Measurements from ENCODE around the gene INSRR.

The INSRR gene

GRCh38 chr1:156893048-156893953, 34.4 kb upstream of the INSRR start, which contains the start of gene PEAR1:
Gene PEAR1 (plus strand): TSS chr1:156893718. CDS start chr1:156903927, 10,209 bp downstream.
- no peak for DNase-seq

- DNase-seq = peak; percentile 91
Observed at GRCh38 chr1:156892190-156893047, 33.5 kb upstream of the INSRR start.

DNA sequence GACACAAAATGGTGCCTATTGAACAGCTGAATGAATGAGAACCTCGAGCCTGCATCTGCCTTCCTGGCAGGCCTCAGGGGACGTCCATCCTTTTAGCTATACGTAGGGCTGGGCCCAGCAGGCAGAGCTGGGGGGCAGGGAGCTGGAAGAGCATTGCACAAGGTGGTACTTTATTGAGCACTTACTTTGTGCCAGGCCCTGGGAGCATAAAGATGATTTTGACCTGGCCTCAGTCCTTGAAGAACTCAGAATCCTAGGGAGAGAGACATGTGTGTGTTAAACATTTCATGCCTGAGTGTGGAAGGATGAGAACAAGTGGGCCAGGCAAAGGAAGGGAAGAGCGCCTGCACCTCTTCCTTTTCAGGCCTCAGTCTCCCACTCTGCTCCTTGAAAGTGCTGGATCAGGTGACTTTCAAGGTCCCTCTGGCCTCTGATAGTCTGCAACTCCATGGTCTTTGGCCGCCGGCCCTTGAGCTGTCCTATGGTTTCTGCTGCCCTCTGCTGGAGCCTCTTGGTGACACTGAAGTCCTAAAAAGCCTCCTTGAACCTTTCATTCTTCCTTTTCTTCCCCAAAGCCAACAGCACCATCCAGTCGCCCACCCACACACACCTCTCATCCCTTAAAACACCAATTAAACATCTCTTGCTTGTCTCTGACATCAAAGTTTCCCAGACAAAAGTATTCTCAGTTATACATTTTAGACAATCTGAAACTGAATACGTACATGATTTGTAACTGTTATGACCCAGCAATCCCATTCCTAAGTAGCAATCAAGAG, 31.1 kb upstream of the INSRR start:
- peak; percentile 68 for DNase-seq

DNA sequence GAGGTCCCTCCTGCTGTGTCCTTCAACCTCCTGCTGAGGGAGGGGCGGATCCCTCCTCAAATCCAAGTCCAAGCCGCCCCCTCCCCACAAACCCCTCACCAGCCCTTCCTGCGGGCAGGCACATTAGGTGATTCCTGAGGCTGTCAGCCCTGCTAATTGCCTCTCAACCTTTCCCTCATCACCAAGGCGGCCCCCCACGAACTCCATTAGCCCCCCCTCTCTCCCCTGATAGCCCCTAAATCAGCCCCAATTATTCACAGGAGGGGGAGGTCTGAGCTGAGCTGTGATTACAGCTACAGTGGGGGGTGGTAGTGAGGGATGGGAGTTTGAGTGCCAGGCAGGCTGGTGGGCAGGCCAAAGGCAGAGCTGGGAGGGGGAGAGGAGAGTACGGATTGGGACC, 28.8 kb upstream of the INSRR start:
- DNase-seq = no peak

- DNase-seq = no peak
Observed at GRCh38 chr1:156887317-156887716, 28.4 kb upstream of the INSRR start.

- no peak for DNase-seq
Observed at GRCh38 chr1:156886583-156887281, 27.8 kb upstream of the INSRR start.

DNA sequence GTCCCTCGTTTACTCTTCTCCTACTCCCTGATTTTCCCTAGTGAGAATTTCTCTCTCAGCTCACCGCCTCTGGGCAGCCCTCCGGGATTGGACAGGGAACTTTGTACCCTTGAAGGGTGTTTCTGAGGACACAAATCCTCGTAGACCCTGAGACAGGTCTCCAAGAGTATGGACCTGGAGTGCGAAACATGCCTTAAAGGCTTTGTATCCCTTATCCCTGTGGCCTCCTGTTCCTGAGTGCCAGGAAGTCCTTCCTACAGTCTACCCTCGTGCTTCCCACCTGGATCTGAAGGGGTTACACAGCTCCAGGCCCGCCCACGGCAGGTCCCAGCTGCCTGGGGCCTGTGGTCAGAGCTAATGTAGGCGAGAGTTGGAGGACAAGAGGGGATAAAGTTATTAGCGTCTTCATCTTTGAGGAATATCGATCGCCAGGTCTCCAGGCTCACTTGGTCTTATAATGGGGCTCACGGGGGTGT, 27.0 kb upstream of the INSRR start:
- DNase-seq = no peak

GRCh38 chr1:156885314-156885713, 26.4 kb upstream of the INSRR start:
- no peak for DNase-seq

DNA sequence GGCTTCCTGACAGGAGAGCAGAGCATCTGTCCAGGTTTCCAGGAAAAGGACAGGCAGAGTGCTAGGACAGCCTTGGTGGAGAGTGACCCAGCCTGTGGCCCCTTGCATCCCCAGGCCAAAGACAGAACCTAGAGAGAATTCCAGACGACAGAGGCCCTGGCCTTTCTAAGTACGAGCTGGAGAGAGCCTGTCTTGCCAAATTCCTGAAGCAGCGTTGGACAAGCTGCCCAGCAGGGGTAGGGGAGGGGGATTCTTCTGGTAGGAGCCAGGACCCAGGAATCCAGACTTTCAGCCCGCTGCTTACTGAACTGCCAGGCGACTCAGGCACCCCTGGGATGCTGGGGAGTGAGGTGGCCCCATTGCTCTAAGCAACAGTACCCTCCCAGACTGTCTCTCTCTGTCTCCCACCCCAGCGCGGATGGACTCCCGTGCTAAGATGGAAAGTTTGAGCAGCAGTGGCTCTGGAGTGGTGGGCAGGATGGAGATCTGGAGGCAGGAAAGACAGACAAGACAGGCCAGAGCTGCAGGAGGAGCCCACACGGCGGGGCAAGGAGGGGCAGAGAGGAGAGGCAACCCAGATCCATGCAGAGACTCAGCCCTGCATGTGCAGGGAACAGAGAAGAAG, 25.8 kb upstream of the INSRR start:
- no peak for DNase-seq

DNA sequence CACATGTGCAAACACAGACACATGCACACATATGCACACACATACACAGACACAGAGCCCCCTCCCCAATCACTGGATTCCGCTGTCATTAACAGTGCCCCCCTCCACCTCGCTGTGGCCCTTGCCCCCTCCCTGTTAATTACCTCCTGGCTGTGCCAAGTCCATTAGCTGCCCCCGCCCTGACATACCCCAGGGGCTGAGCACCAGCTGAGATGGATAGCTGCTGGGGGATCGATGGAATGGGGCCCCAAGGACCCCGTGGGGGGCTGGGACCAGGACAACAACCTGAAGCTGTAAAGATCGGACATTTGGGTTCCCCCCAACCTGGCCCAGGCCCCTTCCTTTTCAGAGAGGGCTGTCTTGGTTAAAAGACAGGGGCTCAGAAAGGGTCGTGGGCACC, 25.0 kb upstream of the INSRR start:
- no peak for DNase-seq

- no peak for DNase-seq
Observed at GRCh38 chr1:156882543-156882942, 23.6 kb upstream of the INSRR start.

DNA sequence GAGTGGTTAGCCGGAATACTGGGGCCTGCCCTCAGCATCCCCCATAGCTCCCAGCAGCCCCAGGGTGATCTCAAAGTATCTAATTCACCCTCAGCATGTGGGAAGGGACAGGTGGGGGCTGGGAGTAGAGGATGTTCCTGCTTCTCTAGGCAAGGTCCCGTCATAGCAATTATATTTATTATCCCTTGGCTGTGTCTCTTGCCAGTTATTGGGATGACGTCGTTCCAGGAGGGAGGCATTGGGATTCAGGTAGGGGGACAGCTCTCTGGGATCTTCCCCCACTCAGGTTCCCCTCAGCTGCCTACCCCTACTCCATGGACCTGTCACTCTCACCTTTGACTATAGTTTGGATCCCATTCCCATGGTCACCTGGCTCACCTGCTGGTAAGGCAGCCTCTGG, 22.7 kb upstream of the INSRR start:
- DNase-seq = no peak

- no peak for DNase-seq
Observed at GRCh38 chr1:156881101-156881500, 22.2 kb upstream of the INSRR start.

- no peak for DNase-seq
Observed at GRCh38 chr1:156880473-156880872, 21.6 kb upstream of the INSRR start.

DNA sequence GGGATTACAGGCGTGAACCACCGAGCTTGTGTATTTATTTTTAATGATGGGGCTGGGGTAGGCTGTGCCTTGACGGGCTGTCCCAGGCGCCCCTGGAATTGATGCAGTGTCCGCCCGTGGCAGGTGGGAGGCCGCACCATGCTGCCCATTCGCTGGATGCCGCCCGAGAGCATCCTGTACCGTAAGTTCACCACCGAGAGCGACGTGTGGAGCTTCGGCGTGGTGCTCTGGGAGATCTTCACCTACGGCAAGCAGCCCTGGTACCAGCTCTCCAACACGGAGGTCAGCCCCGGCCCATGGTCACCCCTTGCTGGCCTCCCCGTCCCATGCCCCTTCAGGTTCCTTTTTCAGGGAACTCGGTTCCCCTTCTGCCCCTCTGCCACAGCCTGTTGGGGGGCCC, 21.0 kb upstream of the INSRR start:
- DNase-seq = no peak

- DNase-seq = no peak
Observed at GRCh38 chr1:156877433-156878170, 18.7 kb upstream of the INSRR start.

DNA sequence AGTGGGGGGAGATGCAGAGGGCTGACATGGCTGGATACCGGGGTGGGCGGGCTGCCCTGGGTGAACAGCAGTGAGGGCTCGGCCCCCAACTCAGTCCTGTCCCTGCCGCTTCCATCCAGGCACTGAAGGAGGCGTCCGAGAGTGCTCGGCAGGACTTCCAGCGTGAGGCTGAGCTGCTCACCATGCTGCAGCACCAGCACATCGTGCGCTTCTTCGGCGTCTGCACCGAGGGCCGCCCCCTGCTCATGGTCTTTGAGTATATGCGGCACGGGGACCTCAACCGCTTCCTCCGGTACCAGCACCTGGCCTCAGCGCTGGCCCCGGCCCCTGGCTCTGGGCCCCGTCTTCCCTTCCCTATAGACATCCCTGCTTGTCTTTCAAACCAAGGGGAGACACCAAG, 17.4 kb upstream of the INSRR start:
- no peak for DNase-seq

DNA sequence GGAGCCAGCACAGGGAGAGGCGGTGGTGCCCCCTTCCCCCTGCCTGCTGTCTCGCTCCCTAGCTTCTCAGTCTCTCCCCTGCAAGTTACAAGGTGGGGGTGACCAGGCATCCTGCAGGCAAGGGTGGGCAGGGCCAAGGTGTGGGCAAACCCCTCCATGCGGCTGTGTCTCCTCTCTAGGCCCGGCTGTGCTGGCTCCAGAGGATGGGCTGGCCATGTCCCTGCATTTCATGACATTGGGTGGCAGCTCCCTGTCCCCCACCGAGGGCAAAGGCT, 16.4 kb upstream of the INSRR start:
- no peak for DNase-seq

GRCh38 chr1:156874572-156875340, 15.8 kb upstream of the INSRR start:
- no peak for DNase-seq

DNA sequence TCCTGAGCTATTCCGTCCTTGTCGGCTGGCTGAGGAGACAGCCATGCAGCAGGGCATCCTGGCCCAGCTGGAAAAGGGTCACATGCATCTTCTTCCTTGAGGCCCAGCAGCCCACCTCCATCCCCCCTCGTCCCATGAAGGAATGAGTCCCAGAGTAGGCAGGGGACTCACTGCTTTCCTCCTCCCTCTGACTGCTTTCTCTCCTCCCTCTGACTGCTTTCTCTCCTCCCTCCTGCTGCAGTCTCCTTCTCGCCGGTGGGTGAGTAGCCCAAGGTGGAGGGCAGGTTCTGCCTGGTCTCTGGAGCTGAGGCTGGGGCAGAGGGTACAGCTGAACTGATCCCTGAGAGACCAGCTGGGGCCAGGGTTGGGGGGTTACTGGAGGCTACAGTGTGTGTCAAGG, 15.2 kb upstream of the INSRR start:
- no peak for DNase-seq

DNA sequence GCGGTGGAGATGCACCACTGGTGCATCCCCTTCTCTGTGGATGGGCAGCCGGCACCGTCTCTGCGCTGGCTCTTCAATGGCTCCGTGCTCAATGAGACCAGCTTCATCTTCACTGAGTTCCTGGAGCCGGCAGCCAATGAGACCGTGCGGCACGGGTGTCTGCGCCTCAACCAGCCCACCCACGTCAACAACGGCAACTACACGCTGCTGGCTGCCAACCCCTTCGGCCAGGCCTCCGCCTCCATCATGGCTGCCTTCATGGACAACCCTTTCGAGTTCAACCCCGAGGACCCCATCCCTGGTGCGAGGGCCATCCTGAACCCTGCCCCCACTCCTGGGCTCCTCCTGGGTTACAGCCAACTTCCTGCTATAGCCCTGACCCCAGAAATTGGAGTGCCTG, 14.7 kb upstream of the INSRR start:
- no peak for DNase-seq

Measured in activated CD4-positive, alpha-beta T cell treated with anti-CD3 and anti-CD28 coated beads, Interleukin-2, Interleukin-6, amounts not matched to agents 100 ng/mL and 50 ng/mL, durations not matched to agents 16 hours and 8 hours (primary cell).